GM21360 (cell line): ENCODE measurements around the gene GRXCR2.
"Not testable (repeated sequence)": the region's sequence is repeated elsewhere in the genome, so short reads cannot be mapped to it uniquely, and the experiment has no call there.

Experiments used
- ATAC-seq: cut with Tn5 transposase; IDR thresholded peaks from one replicate; pipeline ENCODE4 v1.9.1; 2021; ENCODE audit warnings: mild to moderate bottlenecking, moderate library complexity; ENCODE audit not compliant: unreplicated experiment

The GRXCR2 gene

GRCh38 chr5:145872914-145873313 is at the start of gene GRXCR2:
Gene GRXCR2 (minus strand): TSS chr5:145873014. CDS start chr5:145872968, 46 bp downstream.
- ATAC-seq = no peak

GRCh38 chr5:145922059-145922458 is 49.2 kb upstream of the GRXCR2 start:
- no peak for ATAC-seq

GRCh38 chr5:145921211-145921610 is 48.4 kb upstream of the GRXCR2 start:
- no peak for ATAC-seq

- no peak for ATAC-seq
Measured at GRCh38 chr5:145920542-145921210, 47.9 kb upstream of the GRXCR2 start.

- no peak for ATAC-seq
Measured at GRCh38 chr5:145919413-145919812, 46.6 kb upstream of the GRXCR2 start.

GRCh38 chr5:145918397-145918796 is 45.6 kb upstream of the GRXCR2 start:
- no peak for ATAC-seq

GRCh38 chr5:145917288-145917687 is 44.5 kb upstream of the GRXCR2 start:
- no peak for ATAC-seq

- no peak for ATAC-seq
Measured at GRCh38 chr5:145915970-145916638, 43.3 kb upstream of the GRXCR2 start.

- no peak for ATAC-seq
Measured at GRCh38 chr5:145913701-145914100, 40.9 kb upstream of the GRXCR2 start.

GRCh38 chr5:145912594-145912993 is 39.8 kb upstream of the GRXCR2 start:
- ATAC-seq = no peak

- ATAC-seq = no peak
Measured at GRCh38 chr5:145912019-145912418, 39.2 kb upstream of the GRXCR2 start.

GRCh38 chr5:145911164-145911563 is 38.4 kb upstream of the GRXCR2 start:
- ATAC-seq = no peak

GRCh38 chr5:145908206-145908960 is 35.6 kb upstream of the GRXCR2 start:
- ATAC-seq = no peak

- no peak for ATAC-seq
Measured at GRCh38 chr5:145906401-145906800, 33.6 kb upstream of the GRXCR2 start.

GRCh38 chr5:145904743-145905142 is 31.9 kb upstream of the GRXCR2 start:
- no peak for ATAC-seq

- no peak for ATAC-seq
Measured at GRCh38 chr5:145903867-145904266, 31.1 kb upstream of the GRXCR2 start.

- peak; percentile 74 for ATAC-seq
Measured at GRCh38 chr5:145903113-145903512, 30.3 kb upstream of the GRXCR2 start.

- no peak for ATAC-seq
Measured at GRCh38 chr5:145902421-145902820, 29.6 kb upstream of the GRXCR2 start.

- ATAC-seq = no peak
Measured at GRCh38 chr5:145898171-145898570, 25.4 kb upstream of the GRXCR2 start.

- ATAC-seq = not testable (repeated sequence)
Measured at GRCh38 chr5:145891378-145891777, 18.6 kb upstream of the GRXCR2 start.

GRCh38 chr5:145889611-145890010 is 16.8 kb upstream of the GRXCR2 start:
- no peak for ATAC-seq
